ENCODE data around the gene PCID2.

The PCID2 gene

GRCh38 chr13:113220141-113220598 is 11.7 kb upstream of the PCID2 start:
- in situ Hi-C loops (cut with MboI; ENCODE audit: low sequenced_read_pairs): no loop called here

DNA sequence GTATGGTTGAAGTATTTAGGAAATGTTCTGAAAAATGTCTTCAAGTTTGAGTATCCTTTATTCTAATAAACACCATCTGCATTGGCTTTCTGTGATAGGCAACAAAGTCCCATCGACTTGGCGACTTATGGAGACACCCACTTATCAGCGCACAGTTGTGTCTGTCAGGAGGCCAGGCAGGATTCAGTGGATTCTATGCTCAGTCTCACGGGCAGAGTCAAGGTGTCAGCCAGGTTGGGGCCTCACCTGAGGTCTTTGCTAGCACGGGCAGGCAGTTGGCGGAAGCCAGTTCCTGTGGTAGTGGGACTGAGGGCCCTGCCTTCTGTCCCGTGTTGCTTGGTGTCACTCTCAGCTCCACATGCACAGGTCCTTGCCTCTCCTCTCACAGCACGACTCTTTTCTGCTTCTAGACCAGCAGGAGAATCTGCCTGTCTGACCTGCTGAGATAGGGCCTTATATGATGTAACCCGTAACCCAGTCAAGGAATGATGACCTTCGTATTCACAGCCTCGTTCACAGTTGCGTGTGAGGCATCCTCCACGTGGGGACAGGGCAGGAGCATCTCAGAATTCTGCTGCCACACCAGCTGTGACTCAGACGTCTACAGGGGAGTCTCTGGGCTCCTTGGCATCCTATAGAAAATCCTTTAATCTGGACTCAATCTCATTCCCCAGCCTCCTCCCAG is 10.9 kb upstream of the PCID2 start:
- in situ Hi-C loops (cut with MboI; ENCODE audit: low sequenced_read_pairs): no loop called here

DNA sequence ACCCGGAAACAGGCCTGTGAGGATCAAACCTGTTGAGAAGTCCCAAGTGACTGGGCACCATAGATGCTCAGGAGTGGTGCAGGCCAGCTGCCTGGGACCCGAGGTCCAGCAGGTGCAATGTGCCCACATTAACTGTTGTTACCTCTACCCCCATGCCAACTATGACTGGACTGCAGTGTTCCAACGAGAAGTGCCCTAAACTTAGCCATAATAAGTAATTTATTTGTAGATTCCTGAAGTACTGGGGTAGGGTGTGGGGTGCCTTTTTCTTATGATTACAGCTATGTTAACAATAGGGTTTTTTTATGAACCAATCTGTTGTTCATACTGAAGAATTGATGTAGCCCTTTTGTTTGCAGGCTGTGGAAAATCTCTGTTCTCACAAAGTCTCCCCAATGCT is 10.1 kb upstream of the PCID2 start:
- in situ Hi-C loops (cut with MboI; ENCODE audit: low sequenced_read_pairs): no loop called here

DNA sequence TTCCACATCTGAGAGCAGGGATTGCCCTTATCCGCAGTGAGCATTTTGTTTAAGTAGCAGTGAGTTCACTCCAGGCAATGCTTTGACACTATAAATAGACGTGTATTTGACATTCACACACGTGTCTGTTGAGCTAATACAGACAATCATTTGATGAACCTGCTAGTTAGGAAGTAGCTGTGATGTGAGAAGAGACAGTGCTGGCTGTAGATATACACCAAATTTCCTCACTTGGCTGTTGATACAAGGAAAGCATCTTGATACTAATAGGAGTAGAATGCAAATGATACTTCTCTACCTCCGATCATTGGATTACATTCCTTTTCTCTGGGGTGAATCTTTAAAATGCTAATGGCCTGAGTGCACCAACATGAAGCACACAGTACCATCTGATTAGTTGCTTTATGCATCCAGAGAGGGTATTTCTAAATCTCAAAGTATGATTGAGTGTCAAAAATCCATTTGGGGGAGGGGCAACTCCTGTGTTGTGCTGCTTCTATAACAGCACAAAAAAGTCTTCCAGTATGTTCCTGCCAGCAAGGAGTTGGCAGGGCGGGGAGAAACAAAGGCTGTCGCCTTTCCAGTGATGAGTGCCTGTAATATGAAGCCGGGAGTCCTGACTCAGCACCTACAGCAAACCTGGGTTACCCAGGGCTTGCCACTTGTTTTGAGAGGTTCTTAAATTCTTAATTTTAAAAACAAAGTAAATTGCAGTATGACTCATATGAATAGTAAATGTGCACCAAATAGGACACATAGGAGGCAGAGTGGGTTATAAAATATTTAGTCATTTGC is 8.0 kb upstream of the PCID2 start:
- in situ Hi-C loops (cut with MboI; ENCODE audit: low sequenced_read_pairs): no loop called here

DNA sequence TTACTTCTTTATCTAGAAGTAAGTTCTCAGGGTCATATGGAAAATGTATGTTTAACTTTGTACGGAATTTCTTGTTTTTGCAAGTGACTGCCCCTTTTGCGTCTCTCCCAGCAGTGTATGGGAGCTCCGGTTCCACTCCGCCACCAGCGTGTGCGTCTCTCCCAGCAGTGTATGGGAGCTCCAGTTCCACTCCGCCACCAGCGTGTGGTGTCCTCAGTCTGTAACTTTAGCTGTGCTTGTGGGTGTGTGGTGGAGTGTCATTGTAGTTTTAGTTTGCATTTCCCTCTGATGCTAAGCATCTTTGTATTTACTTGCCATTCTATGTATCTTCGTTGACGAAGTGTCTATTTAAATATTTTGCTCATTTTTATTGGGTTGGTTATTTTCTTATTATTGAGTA is 3.3 kb upstream of the PCID2 start:
- in situ Hi-C loops (cut with MboI; ENCODE audit: low sequenced_read_pairs): no loop called here

DNA sequence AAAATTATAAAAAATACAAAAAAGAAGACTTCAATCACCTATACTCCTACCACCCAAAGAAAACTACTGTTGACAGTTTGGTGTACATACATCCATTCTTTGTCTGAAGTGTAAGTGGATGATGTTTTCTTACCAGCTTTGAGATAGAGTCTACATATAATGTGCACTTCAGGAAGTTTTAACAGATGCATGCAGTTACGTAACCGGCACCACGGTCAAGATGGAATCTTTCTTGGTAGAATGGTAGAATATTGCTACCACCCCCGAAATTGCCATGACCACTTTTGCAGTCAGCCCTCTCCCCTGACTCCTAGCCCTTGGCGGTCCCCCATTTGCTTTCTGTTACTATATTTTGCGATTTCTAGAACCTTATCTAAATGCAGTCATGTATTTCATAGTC is 2.4 kb upstream of the PCID2 start:
- in situ Hi-C loops (cut with MboI; ENCODE audit: low sequenced_read_pairs): no loop called here

GRCh38 chr13:113209759-113210421 is 1.4 kb upstream of the PCID2 start:
- in situ Hi-C loops (cut with MboI; ENCODE audit: low sequenced_read_pairs): no loop called here

DNA sequence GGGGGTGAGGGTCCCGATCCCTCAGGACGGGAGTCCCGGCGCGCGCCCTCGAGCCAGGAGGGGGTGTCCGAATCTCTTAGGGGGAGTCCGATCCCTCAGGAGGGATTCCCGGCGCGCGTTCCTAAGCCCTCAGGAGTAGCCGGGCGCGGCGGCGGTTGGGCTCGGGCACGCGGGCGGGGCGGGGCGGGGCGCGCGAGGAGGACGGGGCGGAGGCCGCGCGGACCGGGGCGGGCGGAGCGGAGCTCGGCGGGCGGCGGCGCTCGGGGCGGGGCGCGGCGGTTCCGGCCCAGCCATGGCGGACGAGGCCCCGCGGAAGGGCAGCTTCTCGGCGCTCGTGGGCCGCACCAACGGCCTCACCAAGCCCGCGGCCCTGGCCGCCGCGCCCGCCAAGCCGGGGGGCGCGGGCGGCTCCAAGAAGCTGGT is 878 bp upstream of the PCID2 start, which contains the start of gene CUL4A:
Gene CUL4A, plus strand, starts transcription at position 278 of the 423 bp plus-strand sequence. Its CDS starts 15 bp downstream, at position 293.
- in situ Hi-C loops (cut with MboI; ENCODE audit: low sequenced_read_pairs): no loop called here

- in situ Hi-C loops (cut with MboI; ENCODE audit: low sequenced_read_pairs): no loop called here
Measured at GRCh38 chr13:113207890-113208420, 514 bp downstream of the PCID2 start.

DNA sequence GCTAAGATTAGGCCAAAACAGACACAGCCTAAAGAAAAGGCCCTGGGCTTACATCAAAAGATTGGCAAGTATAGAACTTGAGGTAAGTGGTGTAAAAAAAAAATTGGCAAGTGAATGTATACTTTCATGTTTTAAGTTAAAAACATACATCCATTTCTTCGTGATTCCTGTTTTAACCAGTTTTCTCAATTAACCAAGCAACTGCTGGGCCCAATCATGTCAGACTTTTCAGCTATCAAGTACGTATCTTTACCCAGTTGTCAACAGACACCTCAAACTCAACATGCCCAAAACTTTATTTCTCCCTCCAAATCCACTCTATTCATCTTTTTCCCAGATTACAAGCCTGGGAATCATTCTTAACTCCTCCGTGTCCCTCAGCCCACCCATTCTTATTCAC is 1.0 kb downstream of the PCID2 start:
- in situ Hi-C loops (cut with MboI; ENCODE audit: low sequenced_read_pairs): no loop called here

DNA sequence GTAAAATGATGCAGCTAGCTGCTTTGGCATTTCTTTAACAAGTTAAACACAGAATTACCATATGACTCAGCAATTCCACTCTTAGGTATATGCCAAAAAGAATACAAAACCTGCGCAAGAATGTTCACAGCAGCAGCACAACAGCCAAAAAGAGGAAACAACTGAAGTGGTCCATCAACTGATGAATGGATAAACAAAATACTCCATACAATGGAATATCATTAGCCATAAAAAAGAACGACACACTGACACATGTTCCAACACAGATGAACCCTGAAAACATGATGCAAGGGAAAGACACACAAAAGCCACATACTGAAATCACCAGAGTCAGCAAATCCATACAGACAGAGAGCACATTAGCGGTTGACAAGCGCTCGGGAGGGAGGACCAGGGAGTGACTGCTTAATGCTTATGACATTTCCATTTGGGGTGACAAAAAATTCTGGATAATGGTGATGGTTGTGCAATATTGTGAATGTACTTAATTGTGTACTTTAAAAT is 3.0 kb downstream of the PCID2 start:
- in situ Hi-C loops (cut with MboI; ENCODE audit: low sequenced_read_pairs): no loop called here

GRCh38 chr13:113204378-113204734 is 4.1 kb downstream of the PCID2 start:
- in situ Hi-C loops (cut with MboI; ENCODE audit: low sequenced_read_pairs): no loop called here

DNA sequence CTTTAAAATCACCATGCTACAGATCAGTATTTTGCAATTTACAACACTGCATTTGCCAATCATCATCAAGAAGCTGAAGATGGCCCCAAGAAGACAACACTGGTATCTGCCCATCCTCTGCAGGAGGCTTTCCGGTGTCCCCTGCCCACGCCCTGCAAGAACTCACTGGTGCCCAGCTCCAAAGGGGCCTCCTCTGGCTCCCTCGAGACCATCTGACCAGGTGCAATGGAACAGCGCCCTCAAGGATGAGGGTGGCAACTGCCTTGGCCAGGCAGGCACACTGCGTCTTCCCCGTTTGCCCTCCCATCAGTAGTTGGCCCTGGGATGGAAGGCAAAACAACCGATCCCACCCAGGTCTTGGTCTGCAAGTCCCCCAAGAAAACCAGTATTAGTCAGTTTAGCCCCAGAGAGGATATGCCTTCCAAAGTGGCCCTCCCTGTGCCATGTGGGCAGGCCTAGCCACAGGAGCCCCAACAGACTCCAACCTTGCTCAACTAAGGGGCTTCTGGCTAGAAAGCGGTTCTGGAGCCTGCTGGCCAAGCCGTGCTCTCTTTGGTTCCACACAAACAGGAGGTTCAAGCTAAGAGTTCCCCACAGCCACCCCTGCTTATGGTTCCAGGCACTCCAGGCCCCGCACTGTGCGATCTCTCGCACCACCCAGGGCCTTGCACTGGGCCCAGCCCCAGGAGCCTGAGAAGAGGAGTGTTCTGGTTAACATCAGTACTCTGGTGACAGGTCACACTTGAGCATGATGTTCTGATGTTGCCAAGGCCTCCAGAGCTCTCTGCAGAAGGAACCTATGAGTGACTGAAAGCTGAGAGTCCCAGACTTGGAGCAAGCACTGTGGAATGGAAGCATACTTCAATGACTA is 4.7 kb downstream of the PCID2 start:
- in situ Hi-C loops (cut with MboI; ENCODE audit: low sequenced_read_pairs): no loop called here

DNA sequence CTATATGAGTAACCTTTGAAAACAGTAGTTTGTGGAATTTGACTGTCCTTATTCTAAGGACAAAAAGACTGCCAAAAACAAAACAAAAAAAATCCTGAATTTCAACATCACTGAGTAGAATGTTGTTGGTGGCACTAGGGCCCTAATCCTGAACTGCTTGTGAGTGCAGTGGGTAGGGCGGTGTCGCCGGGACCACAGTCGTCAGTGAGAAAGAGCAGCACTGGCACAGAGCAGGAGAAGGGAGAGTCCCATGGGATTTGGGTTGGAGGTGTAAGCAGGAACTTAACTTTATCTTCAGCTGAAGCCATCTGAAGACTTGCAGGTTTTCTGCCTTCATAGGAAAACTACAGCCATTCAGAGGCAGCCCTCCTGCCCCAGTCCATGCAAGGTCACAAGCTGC is 5.6 kb downstream of the PCID2 start:
- in situ Hi-C loops (cut with MboI; ENCODE audit: low sequenced_read_pairs): no loop called here

DNA sequence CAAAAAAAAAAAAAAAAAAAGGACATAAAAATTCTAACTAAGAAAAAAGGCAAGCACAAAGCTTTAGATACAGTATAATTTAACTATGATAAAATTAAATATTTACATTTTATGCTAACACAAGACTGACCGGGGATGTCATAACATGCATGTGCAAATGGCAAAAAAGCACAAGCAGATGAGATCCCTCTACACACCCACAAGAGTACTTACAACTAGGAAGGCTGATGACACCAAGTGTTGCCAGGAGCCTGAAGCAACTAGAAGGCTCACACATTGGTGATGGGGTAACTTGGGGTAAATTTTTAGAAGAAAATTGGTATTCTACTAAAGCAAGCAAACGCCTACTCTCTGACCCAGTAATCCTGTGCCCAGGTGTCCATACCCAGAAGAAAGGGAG is 6.7 kb downstream of the PCID2 start:
- in situ Hi-C loops (cut with MboI; ENCODE audit: low sequenced_read_pairs): no loop called here

DNA sequence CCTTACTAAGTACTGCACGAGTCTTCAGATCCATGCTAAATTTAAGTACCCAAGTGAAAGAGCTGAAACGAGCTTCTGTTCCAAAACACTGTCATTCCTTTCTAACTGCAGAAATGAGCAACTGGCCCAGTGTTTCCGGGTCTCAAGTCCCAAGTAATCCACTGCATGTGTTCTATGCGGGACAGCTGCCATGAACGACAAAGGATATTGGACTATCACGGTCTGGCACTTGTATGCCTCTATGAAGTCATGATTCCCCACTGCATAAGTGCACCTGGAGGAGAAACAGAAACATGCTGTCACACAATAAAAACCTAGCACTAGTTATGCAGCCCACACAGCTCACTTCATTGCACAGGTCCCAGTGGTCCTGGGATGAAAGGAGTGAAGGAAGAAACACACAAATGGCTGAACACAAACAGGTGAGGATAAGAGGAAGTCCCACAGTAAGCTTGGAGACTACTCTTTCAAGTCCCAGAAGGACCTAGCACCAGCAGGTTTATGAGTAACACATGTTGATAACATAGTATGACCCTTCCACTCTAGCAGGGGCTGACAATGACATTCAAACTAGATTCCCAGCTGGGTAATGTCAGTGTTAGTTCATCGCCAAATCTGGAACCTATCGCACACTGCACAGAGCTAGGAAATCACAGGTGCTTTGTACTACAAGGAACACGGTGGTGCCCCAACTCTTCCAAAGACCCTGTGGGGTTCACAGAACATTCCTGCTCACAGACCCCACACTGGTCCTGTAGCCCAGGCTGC is 11.3 kb downstream of the PCID2 start:
- in situ Hi-C loops (cut with MboI; ENCODE audit: low sequenced_read_pairs): no loop called here

DNA sequence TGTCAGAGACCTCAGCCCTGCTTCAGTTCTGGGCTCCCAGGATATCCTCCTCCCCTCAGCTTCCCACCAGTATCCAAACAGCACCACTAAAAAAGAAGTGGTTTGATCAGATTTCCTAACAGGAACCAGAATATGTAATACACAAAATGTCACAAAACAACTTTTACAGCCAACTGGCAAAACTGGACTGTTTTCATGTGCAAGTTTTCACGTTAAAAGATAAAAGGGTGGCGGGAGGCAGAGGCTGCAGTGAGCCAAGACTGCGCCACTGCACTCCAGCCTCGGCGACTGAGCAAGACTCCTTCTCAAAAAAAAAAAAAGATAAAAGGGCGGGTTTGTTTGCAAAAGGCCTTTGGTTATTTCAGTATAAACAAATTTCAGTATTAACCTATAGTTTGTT is 13.1 kb downstream of the PCID2 start:
- in situ Hi-C loops (cut with MboI; ENCODE audit: low sequenced_read_pairs): no loop called here

DNA sequence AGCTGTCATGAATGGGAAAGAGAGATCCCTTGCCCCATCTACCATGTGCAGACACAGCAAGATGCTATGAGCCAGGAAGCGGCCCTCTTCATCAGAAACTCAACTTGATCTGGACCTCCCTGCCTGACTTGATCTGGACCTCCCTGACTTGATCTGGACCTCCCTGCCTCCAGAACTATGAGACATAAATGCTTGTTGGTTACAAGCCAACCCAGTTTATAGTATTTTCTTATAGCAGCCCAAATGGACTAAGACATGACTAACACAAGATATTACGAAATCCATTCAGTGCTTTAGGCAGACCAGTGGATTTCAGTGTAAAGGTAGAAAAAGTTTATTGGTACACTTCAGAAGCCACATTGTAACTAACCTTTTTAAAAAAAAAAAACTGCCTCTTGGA is 15.6 kb downstream of the PCID2 start:
- in situ Hi-C loops (cut with MboI; ENCODE audit: low sequenced_read_pairs): no loop called here

DNA sequence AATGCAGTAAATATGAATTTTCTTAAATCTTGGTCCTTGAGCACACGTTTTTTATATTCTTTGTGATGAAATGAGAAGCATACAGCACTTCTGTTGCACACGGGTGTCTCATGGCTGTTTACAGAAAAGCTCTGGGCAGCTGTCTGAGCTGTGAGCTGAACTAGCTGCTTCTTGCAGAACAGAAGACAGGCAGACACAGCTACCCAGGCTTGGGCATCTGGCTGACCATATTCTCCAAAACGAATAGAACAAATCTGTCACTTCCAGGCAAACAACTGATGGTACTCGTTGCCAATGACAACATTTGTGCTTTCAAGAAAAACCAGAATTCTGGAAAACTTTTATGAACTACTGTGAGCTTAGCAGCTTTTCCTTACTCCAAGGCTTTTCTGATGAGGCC is 16.2 kb downstream of the PCID2 start:
- in situ Hi-C loops (cut with MboI; ENCODE audit: low sequenced_read_pairs): no loop called here

DNA sequence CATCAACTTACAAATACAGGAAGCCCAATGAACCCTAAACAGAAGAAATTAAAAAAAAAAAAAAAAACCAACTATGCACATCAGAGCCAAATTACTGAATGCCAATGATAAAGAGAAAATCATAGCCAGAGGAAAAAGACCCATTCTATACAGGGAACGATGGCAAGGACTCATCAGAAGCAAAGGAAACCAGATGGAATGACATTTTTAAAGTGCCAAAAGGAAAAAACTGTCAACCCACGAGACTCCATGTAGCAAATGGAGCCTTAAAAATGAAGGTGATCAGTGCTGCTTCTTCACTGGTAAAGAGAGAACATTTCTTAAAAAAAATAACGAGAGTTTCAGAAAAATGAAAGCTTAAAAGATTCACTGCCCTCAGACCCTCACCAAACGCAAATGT is 18.3 kb downstream of the PCID2 start:
- in situ Hi-C loops (cut with MboI; ENCODE audit: low sequenced_read_pairs): no loop called here
